Trophoblast cell (in vitro differentiated cells and primary cell): ENCODE data around the gene PSMC1.
A peak's percentile ranks its signal among the peaks of the same experiment; 100 is the strongest.

ENCODE experiments used
- DNase-seq, 2 donors: peaks; one replicate each; pipeline ENCODE4 v3.0.0-alpha.2; 2016
- H2AFZ ChIP-seq: 2 replicates; pipeline ENCODE4 v1.6.1; 2013; ENCODE audit warnings: low read length, moderate library complexity, mild to moderate bottlenecking; ENCODE audit not compliant: insufficient read depth, poor library complexity
- H2AK5ac ChIP-seq: 2 replicates; pipeline ENCODE4 v1.6.1; 2013; ENCODE audit warnings: mild to moderate bottlenecking, low read length
- H2BK120ac ChIP-seq: 2 replicates; pipeline ENCODE4 v1.6.1; 2013; ENCODE audit warnings: low read length, mild to moderate bottlenecking, moderate library complexity; ENCODE audit not compliant: insufficient read depth, poor library complexity
- H2BK12ac ChIP-seq: 2 replicates; pipeline ENCODE4 v1.6.1; 2013; ENCODE audit warnings: mild to moderate bottlenecking, low read length, moderate library complexity
- H2BK5ac ChIP-seq: 2 replicates; pipeline ENCODE4 v1.6.1; 2013; ENCODE audit warnings: low read length, low read depth, moderate library complexity, mild to moderate bottlenecking; ENCODE audit not compliant: poor library complexity
- H3K14ac ChIP-seq: 2 replicates; pipeline ENCODE4 v1.6.1; 2013; ENCODE audit warnings: mild to moderate bottlenecking, low read length
- H3K18ac ChIP-seq: 2 replicates; pipeline ENCODE4 v1.6.1; 2013; ENCODE audit warnings: mild to moderate bottlenecking, low read length
- H3K23ac ChIP-seq: 2 replicates; pipeline ENCODE4 v1.6.1; 2013; ENCODE audit warnings: low read length
- H3K27ac ChIP-seq: 2 replicates; pipeline ENCODE4 v1.5.1; 2013; ENCODE audit warnings: low read depth, mild to moderate bottlenecking, inconsistent platforms, low read length, moderate library complexity
- H3K27me3 ChIP-seq: 2 replicates; pipeline ENCODE4 v1.6.1; 2013; ENCODE audit warnings: inconsistent platforms, mild to moderate bottlenecking, low read length, moderate library complexity; ENCODE audit not compliant: insufficient read depth
- H3K36me3 ChIP-seq, 2 experiments: 1 replicate in 1 of 2; 2 replicates in 1 of 2; pipeline ENCODE4 v1.6.1; 2013; ENCODE audit warnings: low read length in 2 of 2, mild to moderate bottlenecking in 2 of 2, moderate library complexity in 1 of 2; ENCODE audit not compliant: insufficient read depth in 2 of 2, control insufficient read depth in 1 of 2
- H3K4ac ChIP-seq: 2 replicates; pipeline ENCODE4 v1.6.1; 2013; ENCODE audit warnings: low read depth, mild to moderate bottlenecking, low read length, moderate library complexity
- H3K4me1 ChIP-seq, 2 experiments: 1 replicate in 1 of 2; 2 replicates in 1 of 2; pipeline ENCODE4 v1.6.1; 2013; ENCODE audit warnings: low read length in 2 of 2, mild to moderate bottlenecking in 2 of 2, moderate library complexity in 1 of 2; ENCODE audit not compliant: insufficient read depth in 2 of 2, control insufficient read depth in 1 of 2
- H3K4me2 ChIP-seq: 2 replicates; pipeline ENCODE4 v1.6.1; 2013; ENCODE audit warnings: inconsistent platforms, mild to moderate bottlenecking, low read length, moderate library complexity
- H3K4me3 ChIP-seq: 2 replicates; pipeline ENCODE4 v1.5.1; 2013; ENCODE audit warnings: mild to moderate bottlenecking, low read depth, low read length, inconsistent platforms
- H3K79me1 ChIP-seq: one replicate; pipeline ENCODE4 v1.6.1; 2013; ENCODE audit warnings: low read length
- H3K79me2 ChIP-seq: 2 replicates; pipeline ENCODE4 v1.6.1; 2013; ENCODE audit warnings: low read length, mild to moderate bottlenecking; ENCODE audit not compliant: control insufficient read depth, insufficient read depth, poor library complexity
- H3K9ac ChIP-seq: 2 replicates; pipeline ENCODE4 v1.6.1; 2013; ENCODE audit warnings: mild to moderate bottlenecking, low read length
- H3K9me3 ChIP-seq: 2 replicates; pipeline ENCODE4 v1.6.1; 2013; ENCODE audit warnings: low read depth, mild to moderate bottlenecking, control low read depth, inconsistent platforms, low read length; ENCODE audit not compliant: insufficient read depth
- H4K12ac ChIP-seq: 2 replicates; pipeline ENCODE4 v1.6.1; 2013; ENCODE audit warnings: low read depth, mild to moderate bottlenecking, low read length, moderate library complexity
- H4K8ac ChIP-seq: 2 replicates; pipeline ENCODE4 v1.6.1; 2013; ENCODE audit warnings: low read depth, mild to moderate bottlenecking, low read length, moderate library complexity
- H4K91ac ChIP-seq: one replicate; pipeline ENCODE4 v1.6.1; 2013; ENCODE audit warnings: low read depth, mild to moderate bottlenecking, low read length, moderate library complexity
- WGBS: extraction: QIAGEN DNeasy Blood & Tissue Kit; methylation state at CpG from one replicate; pipeline ENCODE4 v1.1.7; 2013; ENCODE audit warnings: missing lambda C conversion rate; ENCODE audit not compliant: insufficient read length, insufficient coverage; ENCODE audit errors: extremely low coverage; 5-methylcytosine and 5-hydroxymethylcytosine counted together

Gene PSMC1

DNA sequence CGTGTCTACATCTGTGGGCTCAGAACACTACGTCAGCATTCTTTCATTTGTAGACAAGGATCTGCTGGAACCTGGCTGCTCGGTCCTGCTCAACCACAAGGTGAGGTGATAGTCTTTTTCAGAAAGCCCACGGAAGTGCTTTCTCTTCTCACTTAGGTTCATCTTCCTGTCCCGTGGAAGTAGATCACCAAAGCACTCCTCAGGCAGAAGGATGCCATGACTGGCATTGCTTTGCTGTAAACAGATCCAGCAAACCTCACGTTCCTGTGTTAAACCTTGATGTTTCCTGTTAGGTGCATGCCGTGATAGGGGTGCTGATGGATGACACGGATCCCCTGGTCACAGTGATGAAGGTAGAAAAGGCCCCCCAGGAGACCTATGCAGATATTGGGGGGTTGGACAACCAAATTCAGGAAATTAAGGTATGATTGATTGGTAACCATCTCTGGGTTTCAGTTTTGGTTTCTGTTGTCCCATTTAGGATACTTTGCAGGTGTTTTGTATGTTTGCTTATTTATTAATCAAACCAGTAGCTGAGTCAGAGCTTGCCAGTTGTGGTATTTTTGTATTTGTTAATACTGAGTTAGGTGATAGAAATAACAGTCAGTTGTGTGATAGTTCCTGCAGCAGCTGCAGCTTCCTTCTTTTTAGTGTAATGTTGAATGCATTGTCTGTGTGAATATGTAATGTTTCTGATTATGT lies 7.5 kb downstream of the PSMC1 start:
- no peaks in the 10 kb centered on the region for H3K27me3 ChIP-seq
- H3K9me3 ChIP-seq: no peaks in the 10 kb centered on the region
- no peak overlapping the region for H3K23ac ChIP-seq
- no peaks in the 10 kb centered on the region for H3K79me1 ChIP-seq
- no peak overlapping the region for H3K4me3 ChIP-seq
- DNase-seq: no peak
- H3K36me3 ChIP-seq: peaks cover 42 to 61% of the 10 kb centered on the region in 2 experiments
- no peak overlapping the region for H3K4ac ChIP-seq
- no peak overlapping the region for H3K4me2 ChIP-seq
- no peaks in the 10 kb centered on the region for H3K79me2 ChIP-seq
- H3K4me1 ChIP-seq: no peaks in the 10 kb centered on the region
- H4K91ac ChIP-seq: no peak overlapping the region
- H4K12ac ChIP-seq: no peak overlapping the region
- WGBS: no CpG with 5 or more reads among the region's 8 CpGs
- no peak overlapping the region for H3K9ac ChIP-seq
- no peak overlapping the region for H3K27ac ChIP-seq
- H2AFZ ChIP-seq: no peak overlapping the region
- H4K8ac ChIP-seq: no peak overlapping the region
- H2BK5ac ChIP-seq: no peak overlapping the region
- H2AK5ac ChIP-seq: no peak overlapping the region
- H2BK120ac ChIP-seq: no peak overlapping the region
- H3K14ac ChIP-seq: no peak overlapping the region
- no peak overlapping the region for H3K18ac ChIP-seq
- H2BK12ac ChIP-seq: no peak overlapping the region

DNA sequence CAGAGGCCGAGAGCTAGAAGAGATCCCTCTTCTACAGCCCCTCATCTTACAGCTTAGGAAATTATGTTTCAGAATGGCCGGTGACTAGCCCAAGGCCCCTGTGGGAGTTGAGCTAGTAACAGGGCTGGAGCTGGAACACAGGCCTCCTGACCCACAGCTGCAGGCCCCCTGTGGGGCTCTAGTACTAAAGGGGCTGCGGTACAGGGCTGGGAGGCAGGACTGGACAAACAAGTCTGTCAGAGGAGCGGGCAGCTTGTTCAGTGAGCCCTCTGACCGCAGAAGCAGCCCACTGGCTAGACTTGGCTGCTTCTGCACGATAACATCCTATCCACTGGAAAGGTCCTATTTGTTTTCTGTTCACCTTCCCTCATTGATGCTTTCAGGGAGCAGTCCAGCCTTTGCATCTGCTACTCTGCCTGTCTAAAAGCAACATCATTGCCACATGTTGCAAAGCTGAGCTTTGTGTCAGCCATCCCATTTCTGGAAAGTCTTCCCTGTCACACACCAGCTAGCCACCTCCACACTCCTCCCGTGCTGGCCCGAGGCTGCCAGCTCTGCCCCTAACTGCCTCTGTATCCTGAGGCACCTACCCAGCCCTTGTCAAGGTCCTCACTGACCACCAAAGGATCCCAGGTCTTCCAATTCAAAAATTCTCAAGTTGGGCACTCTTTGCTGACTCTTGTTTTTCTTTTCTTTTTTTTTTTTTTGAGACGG lies 10.2 kb downstream of the PSMC1 start:
- H4K91ac ChIP-seq: no peak overlapping the region
- H2BK5ac ChIP-seq: no peak overlapping the region
- H3K27ac ChIP-seq: no peak overlapping the region
- H3K4me2 ChIP-seq: no peak overlapping the region
- no peaks in the 10 kb centered on the region for H3K4me1 ChIP-seq
- no peak overlapping the region for H3K4me3 ChIP-seq
- H3K36me3 ChIP-seq: peaks cover 43 to 63% of the 10 kb centered on the region in 2 experiments
- H3K18ac ChIP-seq: no peak overlapping the region
- no peak overlapping the region for H3K4ac ChIP-seq
- H3K23ac ChIP-seq: no peak overlapping the region
- no CpG with 5 or more reads among the region's 9 CpGs for WGBS
- H2BK120ac ChIP-seq: no peak overlapping the region
- H3K27me3 ChIP-seq: no peaks in the 10 kb centered on the region
- no peak overlapping the region for H3K14ac ChIP-seq
- no peak overlapping the region for H2AFZ ChIP-seq
- no peaks in the 10 kb centered on the region for H3K9me3 ChIP-seq
- H2AK5ac ChIP-seq: no peak overlapping the region
- H3K79me2 ChIP-seq: no peaks in the 10 kb centered on the region
- H2BK12ac ChIP-seq: no peak overlapping the region
- no peak for DNase-seq
- no peaks in the 10 kb centered on the region for H3K79me1 ChIP-seq
- no peak overlapping the region for H3K9ac ChIP-seq
- no peak overlapping the region for H4K8ac ChIP-seq
- H4K12ac ChIP-seq: no peak overlapping the region

DNA sequence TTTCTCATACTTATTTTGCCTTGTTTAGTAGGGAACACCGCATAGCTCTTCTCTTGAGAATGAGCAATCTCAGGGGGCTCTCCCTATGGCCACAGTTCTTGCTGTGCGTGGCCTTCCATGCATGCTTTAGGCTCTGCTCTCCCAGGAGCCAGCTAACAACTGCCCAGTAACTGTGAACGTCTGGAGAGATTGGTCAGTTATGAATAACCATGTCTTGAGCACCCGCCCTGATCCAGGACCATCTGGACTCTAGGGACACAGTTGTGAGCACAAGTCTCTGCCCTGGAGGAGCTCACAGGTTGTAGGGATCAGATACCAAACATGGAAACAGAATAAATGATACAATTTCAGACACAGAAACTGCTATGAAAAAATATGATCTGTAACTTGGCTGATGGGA lies 12.1 kb downstream of the PSMC1 start:
- WGBS: no CpG with 5 or more reads among the region's 4 CpGs

DNA sequence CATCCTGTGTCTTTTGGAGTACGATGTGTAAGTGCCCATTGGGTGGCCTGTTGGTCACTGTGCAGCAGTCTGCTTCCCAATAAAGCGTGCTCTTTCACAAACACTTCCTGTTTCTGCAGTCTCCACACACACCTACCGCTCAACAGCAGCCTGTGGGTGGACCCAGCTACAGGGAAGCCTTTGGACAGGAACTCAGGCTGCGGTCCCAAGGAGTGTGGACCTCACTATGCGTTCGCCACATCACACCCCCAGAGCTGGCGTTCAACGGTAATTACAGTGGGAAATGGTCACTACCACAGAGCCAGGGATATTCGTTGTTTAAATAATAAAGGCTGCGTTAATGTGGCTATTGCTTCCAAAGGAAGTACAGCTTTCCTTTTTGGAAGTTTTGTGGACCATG lies 16.2 kb downstream of the PSMC1 start:
- no peaks in the 10 kb centered on the region for H3K9me3 ChIP-seq
- peaks cover 28 to 54% of the 10 kb centered on the region in 2 experiments for H3K36me3 ChIP-seq
- no peaks in the 10 kb centered on the region for H3K79me1 ChIP-seq
- no peak overlapping the region for H2BK12ac ChIP-seq
- no peak overlapping the region for H3K14ac ChIP-seq
- DNase-seq: no peak
- H2AFZ ChIP-seq: no peak overlapping the region
- no peak overlapping the region for H3K4me3 ChIP-seq
- H4K12ac ChIP-seq: no peak overlapping the region
- H3K4ac ChIP-seq: no peak overlapping the region
- H3K9ac ChIP-seq: peak overlapping the region; percentile 36
- H3K4me2 ChIP-seq: no peak overlapping the region
- no peak overlapping the region for H3K27ac ChIP-seq
- H2AK5ac ChIP-seq: no peak overlapping the region
- no peak overlapping the region for H3K23ac ChIP-seq
- no peak overlapping the region for H4K91ac ChIP-seq
- WGBS: no CpG with 5 or more reads among the region's 10 CpGs
- H3K79me2 ChIP-seq: no peaks in the 10 kb centered on the region
- H4K8ac ChIP-seq: no peak overlapping the region
- no peaks in the 10 kb centered on the region for H3K4me1 ChIP-seq
- no peak overlapping the region for H2BK5ac ChIP-seq
- no peak overlapping the region for H2BK120ac ChIP-seq
- H3K18ac ChIP-seq: no peak overlapping the region
- no peaks in the 10 kb centered on the region for H3K27me3 ChIP-seq

More for the DNA sequence above, 12.1 kb downstream of the PSMC1 start:
- Histone ChIP-seq H3K18ac (no peak overlapping the region), H3K23ac (no peak overlapping the region), H2BK120ac (no peak overlapping the region), H2BK12ac (no peak overlapping the region), H3K14ac (no peak overlapping the region), H2AFZ (no peak overlapping the region), H3K4me2 (no peak overlapping the region), H4K12ac (no peak overlapping the region), H3K27me3 (no peaks in the 10 kb centered on the region), H3K79me2 (no peaks in the 10 kb centered on the region), H4K8ac (no peak overlapping the region), H2BK5ac (no peak overlapping the region), H3K27ac (no peak overlapping the region), H3K4me3 (no peak overlapping the region), H3K9me3 (no peaks in the 10 kb centered on the region), H3K9ac (no peak overlapping the region), H3K79me1 (no peaks in the 10 kb centered on the region), H3K36me3 (peaks cover 45 to 70% of the 10 kb centered on the region in 2 experiments), H3K4ac (no peak overlapping the region), H3K4me1 (no peaks in the 10 kb centered on the region), H4K91ac (no peak overlapping the region), H2AK5ac (no peak overlapping the region)
- DNase-seq: no peak
